ENCODE measurements around the gene PARD3. TPM values are rescaled to one million over a fixed set of nuclear protein-coding genes. Genes with fewer than 3 reads are reported as not detected.

The PARD3 gene
- polyA plus RNA-seq, 1 donor from 2014 or later, result 12.4 TPM

- no peak overlapping the region for H3K4me3 ChIP-seq (ENCODE audit: low read length)
- no peak for TF ChIP-seq POLR2AphosphoS5 (IDR thresholded peaks at IDR 0.05)
- no peak for TF ChIP-seq SMC3 (conservative IDR thresholded peaks at IDR 0.05; ENCODE audit: poor library complexity)
- TF ChIP-seq, protein P1, sequence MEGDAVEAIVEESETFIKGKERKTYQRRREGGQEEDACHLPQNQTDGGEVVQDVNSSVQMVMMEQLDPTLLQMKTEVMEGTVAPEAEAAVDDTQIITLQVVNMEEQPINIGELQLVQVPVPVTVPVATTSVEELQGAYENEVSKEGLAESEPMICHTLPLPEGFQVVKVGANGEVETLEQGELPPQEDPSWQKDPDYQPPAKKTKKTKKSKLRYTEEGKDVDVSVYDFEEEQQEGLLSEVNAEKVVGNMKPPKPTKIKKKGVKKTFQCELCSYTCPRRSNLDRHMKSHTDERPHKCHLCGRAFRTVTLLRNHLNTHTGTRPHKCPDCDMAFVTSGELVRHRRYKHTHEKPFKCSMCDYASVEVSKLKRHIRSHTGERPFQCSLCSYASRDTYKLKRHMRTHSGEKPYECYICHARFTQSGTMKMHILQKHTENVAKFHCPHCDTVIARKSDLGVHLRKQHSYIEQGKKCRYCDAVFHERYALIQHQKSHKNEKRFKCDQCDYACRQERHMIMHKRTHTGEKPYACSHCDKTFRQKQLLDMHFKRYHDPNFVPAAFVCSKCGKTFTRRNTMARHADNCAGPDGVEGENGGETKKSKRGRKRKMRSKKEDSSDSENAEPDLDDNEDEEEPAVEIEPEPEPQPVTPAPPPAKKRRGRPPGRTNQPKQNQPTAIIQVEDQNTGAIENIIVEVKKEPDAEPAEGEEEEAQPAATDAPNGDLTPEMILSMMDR (IDR thresholded peaks at IDR 0.05; ENCODE audit: poor library complexity, severe bottlenecking), result no peak
- no peak for TF ChIP-seq REST (IDR thresholded peaks at IDR 0.05; ENCODE audit: borderline replicate concordance)
- TF ChIP-seq RAD21 (conservative IDR thresholded peaks at IDR 0.05), result no peak
- no peak for TF ChIP-seq EP300 (conservative IDR thresholded peaks at IDR 0.05; ENCODE audit: poor library complexity, severe bottlenecking)
- no peak for TF ChIP-seq TAF1 (IDR thresholded peaks at IDR 0.05; ENCODE audit: low read depth)
- no peak for TF ChIP-seq MXI1 (conservative IDR thresholded peaks at IDR 0.05; ENCODE audit: poor library complexity, severe bottlenecking)
- no peak for TF ChIP-seq EZH2 (IDR thresholded peaks at IDR 0.05; ENCODE audit: borderline replicate concordance, insufficient read depth, low read length, poor library complexity, severe bottlenecking)
- H3K36me3 ChIP-seq (ENCODE audit: insufficient read depth, low read length), result no peaks in the 10 kb centered on the region
- no peaks in the 10 kb centered on the region for H3K9me3 ChIP-seq (ENCODE audit: low read length)
- H3K27ac ChIP-seq (ENCODE audit: low read length), result no peak overlapping the region
- H3K79me2 ChIP-seq (replicated peaks; ENCODE audit: insufficient read depth, low read length), result no peaks in the 10 kb centered on the region
- H3K9me2 ChIP-seq (ENCODE audit: insufficient read depth, low read length), result no peaks in the 10 kb centered on the region
- H4K20me1 ChIP-seq (ENCODE audit: insufficient read depth), result no peaks in the 10 kb centered on the region
- no peak overlapping the region for H3K4me2 ChIP-seq (ENCODE audit: low read length)
- no peak overlapping the region for H2AFZ ChIP-seq (ENCODE audit: low read depth, low read length)
- H3K27me3 ChIP-seq (ENCODE audit: insufficient read depth, low read depth, low read length), result no peaks in the 10 kb centered on the region
- H3F3A ChIP-seq (ENCODE audit: insufficient read depth, low read length, poor library complexity, severe bottlenecking), result no peaks in the 10 kb centered on the region
- H3K9ac ChIP-seq (ENCODE audit: low read length), result no peak overlapping the region
Measured at GRCh38 chr10:34111179-34111578, 703.9 kb downstream of the PARD3 start.

DNA sequence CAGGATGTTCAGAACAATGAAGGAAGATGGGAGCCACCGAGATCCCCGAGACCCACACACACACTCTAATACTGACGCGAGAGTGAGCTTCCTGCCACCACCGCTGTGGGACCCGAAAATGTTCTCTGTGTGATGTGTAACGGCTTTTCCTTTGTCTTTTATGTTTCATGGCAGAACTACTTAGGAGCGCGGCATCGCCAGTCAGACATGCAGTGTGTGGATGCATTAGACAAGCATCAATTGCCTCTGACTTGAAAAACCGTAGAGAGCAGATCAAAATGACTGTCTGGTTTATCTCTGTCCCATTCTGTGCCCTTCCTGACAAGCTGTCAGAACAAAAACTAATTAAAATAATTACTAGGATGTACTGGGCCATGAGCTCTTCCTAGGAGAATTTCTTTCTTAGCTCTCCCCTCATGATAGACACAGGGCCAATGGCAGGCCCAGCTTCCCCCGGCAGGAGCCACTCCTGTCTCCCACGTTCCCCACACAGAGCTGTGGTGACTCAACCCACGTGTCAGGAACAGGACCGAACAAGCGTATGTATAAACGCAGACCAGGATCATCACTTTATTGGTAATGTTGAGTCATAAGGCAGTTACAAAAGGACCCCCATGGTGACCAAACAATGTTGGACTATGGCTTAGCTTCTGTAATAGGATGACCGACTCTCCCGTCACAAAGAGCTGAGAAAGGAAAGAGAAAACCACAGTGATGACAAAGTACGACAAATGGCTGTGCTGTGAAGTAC lies 705.0 kb downstream of the PARD3 start:
- Histone ChIP-seq H4K20me1 (ENCODE audit: insufficient read depth) (no peaks in the 10 kb centered on the region), H3K27ac (ENCODE audit: low read length) (no peak overlapping the region), H3K9ac (ENCODE audit: low read length) (no peak overlapping the region), H3K36me3 (ENCODE audit: insufficient read depth, low read length) (no peaks in the 10 kb centered on the region), H3K9me2 (ENCODE audit: insufficient read depth, low read length) (no peaks in the 10 kb centered on the region), H3K27me3 (ENCODE audit: insufficient read depth, low read depth, low read length) (no peaks in the 10 kb centered on the region), H3K9me3 (ENCODE audit: low read length) (no peaks in the 10 kb centered on the region), H3K4me2 (ENCODE audit: low read length) (no peak overlapping the region), H2AFZ (ENCODE audit: low read depth, low read length) (no peak overlapping the region), H3K79me2 (replicated peaks; ENCODE audit: insufficient read depth, low read length) (no peaks in the 10 kb centered on the region), H3K4me3 (ENCODE audit: low read length) (no peak overlapping the region), H3F3A (ENCODE audit: insufficient read depth, low read length, poor library complexity, severe bottlenecking) (no peaks in the 10 kb centered on the region)
- TF ChIP-seq EP300 (conservative IDR thresholded peaks at IDR 0.05; ENCODE audit: poor library complexity, severe bottlenecking) (peak; percentile 34), REST (IDR thresholded peaks at IDR 0.05; ENCODE audit: borderline replicate concordance) (peak; percentile 41), TAF1 (IDR thresholded peaks at IDR 0.05; ENCODE audit: low read depth) (no peak), MXI1 (conservative IDR thresholded peaks at IDR 0.05; ENCODE audit: poor library complexity, severe bottlenecking) (no peak)
